ENCODE data around the gene ARHGDIB. TPM values are rescaled to one million over a fixed set of nuclear protein-coding genes. Genes with fewer than 3 reads are reported as not detected.

Gene ARHGDIB
- total RNA-seq, 4 donors from 2014 or later: 63.8 to 112 (median 89.4) TPM

DNA sequence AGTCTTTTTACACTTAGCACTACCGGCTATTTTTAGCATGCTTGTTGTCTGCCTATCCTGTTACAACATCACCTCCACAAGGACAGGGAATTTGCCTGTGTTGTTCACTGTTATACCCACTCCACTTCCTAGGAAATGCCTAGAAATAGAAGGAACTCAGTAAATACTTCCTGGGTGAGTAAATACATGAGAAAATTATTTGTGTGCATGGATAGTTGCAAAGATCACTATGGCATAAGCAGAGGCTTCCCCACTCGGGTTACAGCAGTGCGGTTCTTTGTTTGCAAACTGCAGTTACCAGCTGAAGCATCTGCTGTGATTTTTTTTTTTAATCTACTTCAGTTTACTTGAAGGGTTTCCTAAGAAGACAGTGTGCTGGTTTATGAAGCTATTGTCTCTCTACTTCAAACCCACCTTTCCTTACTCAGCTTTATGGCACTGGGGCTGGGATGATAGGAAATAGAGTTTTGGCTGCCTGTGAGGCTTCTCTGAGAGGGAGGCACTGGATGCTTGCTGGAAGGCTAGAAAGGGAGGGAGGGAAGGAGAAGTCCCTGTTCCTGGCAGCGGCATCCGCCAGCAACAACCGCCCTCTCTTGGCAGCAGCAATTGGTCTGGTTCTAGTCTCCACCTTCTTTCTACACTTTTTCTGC is 40.5 kb upstream of the ARHGDIB start:
- DNase-seq (ENCODE audit: low spot score in 2 of 2): no peak
- Histone ChIP-seq H3K27me3 (no peaks in the 10 kb centered on the region), H3K4me3 (no peak overlapping the region), H3K36me3 (no peaks in the 10 kb centered on the region), H3K27ac (peak overlapping the region in 1 of 4 donors; percentile 6), H3K9me3 (no peaks in the 10 kb centered on the region), H3K4me1 (peaks cover 0 to 16% (median 0%) of the 10 kb centered on the region in 4 donors)
- WGBS, 2 donors: 18 to 20% methylated on average over 6 of the region's 6 CpGs
- TF ChIP-seq, protein P1, sequence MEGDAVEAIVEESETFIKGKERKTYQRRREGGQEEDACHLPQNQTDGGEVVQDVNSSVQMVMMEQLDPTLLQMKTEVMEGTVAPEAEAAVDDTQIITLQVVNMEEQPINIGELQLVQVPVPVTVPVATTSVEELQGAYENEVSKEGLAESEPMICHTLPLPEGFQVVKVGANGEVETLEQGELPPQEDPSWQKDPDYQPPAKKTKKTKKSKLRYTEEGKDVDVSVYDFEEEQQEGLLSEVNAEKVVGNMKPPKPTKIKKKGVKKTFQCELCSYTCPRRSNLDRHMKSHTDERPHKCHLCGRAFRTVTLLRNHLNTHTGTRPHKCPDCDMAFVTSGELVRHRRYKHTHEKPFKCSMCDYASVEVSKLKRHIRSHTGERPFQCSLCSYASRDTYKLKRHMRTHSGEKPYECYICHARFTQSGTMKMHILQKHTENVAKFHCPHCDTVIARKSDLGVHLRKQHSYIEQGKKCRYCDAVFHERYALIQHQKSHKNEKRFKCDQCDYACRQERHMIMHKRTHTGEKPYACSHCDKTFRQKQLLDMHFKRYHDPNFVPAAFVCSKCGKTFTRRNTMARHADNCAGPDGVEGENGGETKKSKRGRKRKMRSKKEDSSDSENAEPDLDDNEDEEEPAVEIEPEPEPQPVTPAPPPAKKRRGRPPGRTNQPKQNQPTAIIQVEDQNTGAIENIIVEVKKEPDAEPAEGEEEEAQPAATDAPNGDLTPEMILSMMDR (IDR thresholded peaks at IDR 0.05): no peak
- TF ChIP-seq EP300 (IDR thresholded peaks at IDR 0.05) (no peak), POLR2A (IDR thresholded peaks at IDR 0.05) (no peak)

DNA sequence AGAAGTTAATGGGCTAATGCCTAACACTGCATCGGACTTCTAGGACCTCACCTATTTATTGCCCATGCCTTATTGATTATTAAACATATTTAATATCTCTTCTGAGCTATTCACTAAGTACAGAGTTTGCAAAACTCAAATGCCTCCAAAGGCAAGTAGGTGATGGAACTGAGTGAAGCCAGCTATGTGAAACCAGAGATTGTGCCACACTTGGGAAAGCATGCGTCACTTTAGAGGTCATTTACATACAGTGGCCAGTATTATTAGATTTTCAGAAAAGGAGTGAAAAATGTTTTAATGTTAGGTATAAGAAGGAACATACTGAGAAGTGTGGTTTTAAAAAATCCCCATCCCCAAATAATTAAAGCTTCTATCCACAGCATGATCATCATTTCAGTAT is 39.2 kb upstream of the ARHGDIB start:
- Histone ChIP-seq H3K4me3 (no peak overlapping the region), H3K4me1 (peaks cover 0 to 18% (median 0%) of the 10 kb centered on the region in 4 donors), H3K36me3 (no peaks in the 10 kb centered on the region), H3K27me3 (no peaks in the 10 kb centered on the region), H3K27ac (no peak overlapping the region), H3K9me3 (no peaks in the 10 kb centered on the region)
- 94 to 95% methylated on average over 2 of the region's 2 CpGs for WGBS, 2 donors
- TF ChIP-seq EP300 (IDR thresholded peaks at IDR 0.05): no peak
- no peak for TF ChIP-seq POLR2A (IDR thresholded peaks at IDR 0.05)
- TF ChIP-seq, protein P1 (IDR thresholded peaks at IDR 0.05): no peak
- no peak for DNase-seq (ENCODE audit: low spot score in 2 of 2)

DNA sequence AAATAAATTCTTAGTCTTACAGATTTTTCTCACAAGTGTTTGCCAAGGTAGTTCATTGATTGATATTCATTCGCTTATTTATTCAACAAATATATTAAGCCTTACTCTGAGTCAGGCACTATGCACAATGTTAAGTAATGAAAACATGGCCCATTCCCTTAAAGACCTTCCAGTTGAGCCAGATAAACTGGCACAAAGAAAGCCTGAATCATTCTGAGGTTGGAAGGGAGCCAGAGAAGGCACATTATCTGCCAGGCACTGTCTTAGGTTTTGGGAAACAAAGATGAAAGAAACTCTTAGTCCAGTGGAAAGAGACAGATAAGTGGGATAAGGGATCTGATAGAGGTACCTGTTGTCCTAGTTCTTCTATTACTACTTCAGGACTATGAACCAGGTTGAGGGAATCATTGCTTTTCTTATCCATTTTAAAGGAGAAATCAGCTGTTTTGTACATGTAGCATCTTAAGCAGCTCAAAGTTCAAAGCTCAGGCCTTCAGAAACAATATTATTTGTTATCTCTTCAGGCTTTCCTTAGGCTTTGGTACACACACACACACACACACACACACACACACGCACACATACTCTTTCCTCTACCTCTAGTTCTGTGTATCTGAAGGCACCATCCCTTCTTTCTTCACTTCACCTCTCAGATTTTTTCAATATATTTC is 38.4 kb upstream of the ARHGDIB start:
- Histone ChIP-seq H3K27ac (no peak overlapping the region), H3K4me1 (peaks cover 0 to 25% (median 0%) of the 10 kb centered on the region in 4 donors), H3K27me3 (no peaks in the 10 kb centered on the region), H3K4me3 (no peak overlapping the region), H3K9me3 (no peaks in the 10 kb centered on the region), H3K36me3 (no peaks in the 10 kb centered on the region)
- TF ChIP-seq EP300 (IDR thresholded peaks at IDR 0.05): no peak
- TF ChIP-seq, protein P1 (IDR thresholded peaks at IDR 0.05): no peak
- TF ChIP-seq POLR2A (IDR thresholded peaks at IDR 0.05): no peak
- WGBS, 2 donors: 81 to 84% methylated on average over 2 of the region's 2 CpGs
- DNase-seq (ENCODE audit: low spot score in 2 of 2): no peak

DNA sequence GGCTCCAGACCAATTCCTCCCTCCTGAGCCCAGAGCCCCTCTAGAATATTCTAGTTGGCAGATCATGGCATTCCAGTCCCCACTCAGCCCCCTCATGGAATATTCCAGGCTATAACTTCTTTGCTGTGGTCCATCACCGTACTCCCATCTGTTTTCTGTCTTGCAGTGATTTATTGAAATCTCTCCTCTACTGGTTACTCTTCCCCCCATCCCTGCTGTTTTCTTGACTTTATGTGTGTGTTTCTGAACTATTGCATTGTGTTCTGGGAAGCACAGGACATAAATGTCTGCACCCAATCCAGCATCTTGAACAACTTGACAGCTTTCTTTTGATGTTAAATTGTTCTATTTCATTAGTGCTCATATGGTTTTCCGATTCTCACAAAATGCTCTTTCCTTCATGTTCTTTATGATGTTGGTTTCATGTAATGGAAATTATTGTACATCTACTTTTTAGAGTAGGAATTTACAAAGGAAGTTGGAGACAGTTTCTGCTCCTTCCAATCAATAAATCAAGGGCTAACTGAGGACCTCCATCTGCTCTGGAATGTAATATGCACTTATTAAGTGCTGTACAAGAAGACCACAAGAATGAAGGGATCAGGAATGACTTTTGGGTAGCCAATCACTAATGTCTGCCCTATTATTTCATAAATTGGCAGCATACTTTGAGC is 37.8 kb upstream of the ARHGDIB start:
- Histone ChIP-seq H3K36me3 (no peaks in the 10 kb centered on the region), H3K27ac (no peak overlapping the region), H3K4me3 (no peak overlapping the region), H3K9me3 (no peaks in the 10 kb centered on the region), H3K4me1 (peaks cover 0 to 26% (median 0%) of the 10 kb centered on the region in 4 donors), H3K27me3 (no peaks in the 10 kb centered on the region)
- TF ChIP-seq, protein P1 (IDR thresholded peaks at IDR 0.05): no peak
- TF ChIP-seq EP300 (IDR thresholded peaks at IDR 0.05) (no peak), POLR2A (IDR thresholded peaks at IDR 0.05) (no peak)
- DNase-seq (ENCODE audit: low spot score in 2 of 2): no peak
- 86 to 90% methylated on average over 2 of the region's 2 CpGs for WGBS, 2 donors

DNA sequence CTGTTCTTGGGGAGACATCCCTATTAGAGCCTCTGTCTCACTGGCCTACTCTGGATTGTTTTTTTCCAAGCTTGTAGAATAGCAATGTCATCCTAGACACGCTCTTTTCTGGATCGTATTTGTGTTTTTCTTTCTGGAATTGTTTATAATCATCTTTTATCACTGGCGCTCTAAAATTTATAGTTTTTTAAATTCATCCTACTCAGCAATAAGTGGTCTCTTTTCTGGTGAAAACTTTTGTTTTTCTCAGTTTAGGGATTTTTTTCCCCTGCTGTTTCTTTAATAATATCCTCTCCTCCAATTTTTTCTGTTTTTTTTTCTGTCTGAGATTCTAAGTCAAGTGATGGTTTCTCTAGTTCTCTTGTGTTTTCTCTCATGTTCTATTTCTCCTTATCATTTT is 36.6 kb upstream of the ARHGDIB start:
- no peaks in the 10 kb centered on the region for H3K27me3 ChIP-seq
- WGBS, 2 donors: 65% methylated on average over 3 of the region's 3 CpGs
- TF ChIP-seq, protein P1 (IDR thresholded peaks at IDR 0.05): no peak
- TF ChIP-seq POLR2A (IDR thresholded peaks at IDR 0.05) (no peak), EP300 (IDR thresholded peaks at IDR 0.05) (no peak)
- no peak overlapping the region for H3K4me3 ChIP-seq
- H3K9me3 ChIP-seq: no peaks in the 10 kb centered on the region
- DNase-seq (ENCODE audit: low spot score in 2 of 2): no peak
- no peaks in the 10 kb centered on the region for H3K36me3 ChIP-seq
- no peak overlapping the region for H3K27ac ChIP-seq
- H3K4me1 ChIP-seq: peaks cover 0 to 26% (median 0%) of the 10 kb centered on the region in 4 donors

All from tibial nerve (tissue), 4 donors.